GM19035 (cell line): ENCODE measurements around the gene APLP2.

Experiments used
- ATAC-seq: cut with Tn5 transposase; IDR thresholded peaks from one replicate; pipeline ENCODE4 v1.9.1; 2021; ENCODE audit not compliant: unreplicated experiment

The APLP2 gene

DNA sequence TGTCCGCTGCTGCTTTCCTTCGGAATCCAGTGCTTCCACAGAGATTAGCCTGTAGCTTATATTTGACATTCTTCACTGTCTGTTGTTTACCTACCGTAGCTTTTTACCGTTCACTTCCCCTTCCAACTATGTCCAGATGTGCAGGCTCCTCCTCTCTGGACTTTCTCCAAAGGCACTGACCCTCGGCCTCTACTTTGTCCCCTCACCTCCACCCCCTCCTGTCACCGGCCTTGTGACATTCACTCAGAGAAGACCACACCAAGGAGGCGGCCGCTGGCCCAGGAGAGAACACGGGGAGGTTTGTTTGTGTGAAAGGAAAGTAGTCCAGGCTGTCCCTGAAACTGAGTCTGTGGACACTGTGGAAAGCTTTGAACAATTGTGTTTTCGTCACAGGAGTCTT lies 74.4 kb downstream of the APLP2 start:
- ATAC-seq = no peak

DNA sequence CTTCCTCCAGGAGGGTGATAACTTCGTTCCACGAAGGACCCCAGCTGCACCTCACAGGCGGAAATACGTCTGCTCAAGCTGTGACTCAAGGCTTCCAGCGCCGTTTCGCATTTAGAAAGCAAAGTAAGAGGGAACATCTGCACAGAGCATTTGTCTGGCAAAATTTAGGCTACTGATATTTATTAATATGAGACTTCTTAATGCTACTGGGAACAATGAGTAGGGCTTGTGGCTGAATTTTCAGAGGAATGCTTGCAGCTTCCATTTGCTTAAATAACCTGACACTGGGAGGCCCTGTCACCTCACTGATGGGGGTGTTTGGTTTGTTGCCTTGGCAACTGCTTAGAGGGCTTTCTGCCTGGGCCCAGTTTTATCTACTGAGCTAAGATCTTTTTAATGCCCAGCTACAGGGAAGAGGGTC lies 75.2 kb downstream of the APLP2 start:
- no peak for ATAC-seq

DNA sequence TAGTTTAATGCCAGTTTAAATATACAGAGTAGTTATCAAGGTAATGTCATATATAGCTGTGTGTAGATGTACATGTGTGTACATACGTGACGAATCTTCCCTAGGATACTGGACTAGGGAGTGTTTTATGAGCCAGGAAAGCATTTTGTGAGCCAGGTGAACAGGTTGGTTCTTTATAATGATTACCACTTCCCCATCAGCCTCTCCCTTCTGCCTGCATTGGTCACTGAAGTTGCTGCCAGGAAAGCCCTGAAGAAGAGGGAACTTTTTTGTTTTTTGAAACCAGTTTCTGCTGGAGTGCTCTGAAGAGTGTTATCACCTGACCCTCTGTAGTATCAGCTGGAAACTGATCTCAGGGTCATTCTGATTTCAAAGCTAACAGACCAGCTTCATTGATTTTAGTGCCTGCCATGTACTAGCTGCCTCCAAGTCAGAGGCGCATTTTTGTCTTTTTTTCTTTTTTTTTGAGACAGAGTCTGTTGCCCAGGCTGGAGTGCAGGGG lies 75.7 kb downstream of the APLP2 start:
- ATAC-seq = no peak

DNA sequence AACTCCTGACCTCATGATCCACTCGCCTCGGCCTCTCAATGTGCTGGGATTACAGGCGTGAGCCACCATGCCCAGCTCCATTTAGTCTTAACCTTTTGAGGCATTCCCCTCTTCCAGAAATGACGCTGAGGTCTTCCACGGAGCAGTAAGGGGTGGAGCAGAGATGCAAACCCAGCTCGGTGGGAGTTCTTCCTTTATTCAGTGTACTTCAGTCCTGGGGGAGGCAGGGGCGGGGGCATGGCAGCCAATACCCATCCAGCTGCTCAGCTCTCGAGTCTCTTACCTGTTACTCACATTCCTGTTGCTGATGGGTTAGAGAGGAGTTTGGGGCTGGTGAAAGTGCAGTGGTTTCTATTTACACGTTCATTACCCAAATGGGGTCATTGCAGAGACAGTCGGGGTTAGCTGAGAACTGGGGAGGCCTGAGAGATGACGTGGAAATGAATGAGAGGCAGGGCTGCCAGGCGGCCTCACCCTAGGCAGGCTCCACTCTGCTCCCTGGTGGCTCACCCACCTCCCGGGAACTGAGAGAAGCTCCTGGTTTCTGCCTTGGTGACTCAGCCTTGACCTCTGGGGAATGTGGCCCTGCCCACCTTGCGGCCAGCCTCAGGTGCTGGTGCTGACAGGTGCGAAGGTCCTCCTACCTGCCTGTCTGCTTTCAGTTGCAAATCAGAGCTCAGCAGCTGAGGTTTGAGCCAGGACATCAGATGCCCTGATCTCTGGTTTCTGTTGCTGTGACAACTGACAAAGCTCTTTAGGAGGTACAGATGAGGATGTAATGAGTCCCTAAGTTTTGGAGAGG lies 76.5 kb downstream of the APLP2 start:
- ATAC-seq = no peak

DNA sequence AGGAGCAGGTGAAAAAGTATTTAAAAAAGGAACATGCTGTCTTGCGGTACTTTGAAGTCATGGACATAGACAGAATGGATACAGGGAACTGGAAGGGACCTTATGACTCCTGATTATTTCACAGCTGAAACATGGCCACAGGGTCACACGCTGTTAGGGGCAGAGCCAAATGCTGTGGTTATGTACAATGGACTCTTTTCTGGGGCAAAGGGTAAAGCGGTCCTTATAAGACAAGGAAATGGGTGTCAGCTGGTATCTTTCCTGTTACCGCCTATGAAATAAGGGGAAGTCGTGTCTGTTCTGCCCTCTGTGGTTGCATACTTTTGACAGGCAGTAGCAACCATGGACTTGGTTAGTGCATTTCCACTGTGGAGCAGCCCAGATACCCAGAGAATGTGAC lies 77.1 kb downstream of the APLP2 start:
- no peak for ATAC-seq

DNA sequence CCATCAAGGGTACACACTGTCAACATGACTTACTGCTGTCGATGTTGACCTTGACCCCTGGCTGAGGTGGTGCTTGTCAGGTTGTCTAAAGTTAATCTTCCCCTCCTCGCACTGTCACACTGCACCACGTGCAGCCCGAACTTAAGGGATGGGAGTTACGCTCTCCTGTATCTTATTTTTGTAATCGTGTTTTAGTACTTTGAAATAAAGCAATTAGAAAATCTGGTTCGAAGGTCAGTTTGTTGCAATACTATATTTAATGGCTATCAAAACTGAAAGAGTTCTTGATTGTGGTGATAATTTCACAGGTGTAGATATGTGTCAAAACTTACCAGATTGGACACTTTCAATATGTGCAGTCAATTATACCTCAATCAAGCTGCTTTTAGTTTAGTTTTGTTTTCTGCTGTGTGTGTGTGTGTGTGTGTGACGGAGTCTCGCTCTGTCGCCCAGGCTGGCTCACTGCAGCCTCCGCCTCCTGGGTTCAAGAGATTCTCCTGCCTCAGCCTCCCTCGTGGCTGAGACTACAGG lies 79.2 kb downstream of the APLP2 start:
- no peak for ATAC-seq

DNA sequence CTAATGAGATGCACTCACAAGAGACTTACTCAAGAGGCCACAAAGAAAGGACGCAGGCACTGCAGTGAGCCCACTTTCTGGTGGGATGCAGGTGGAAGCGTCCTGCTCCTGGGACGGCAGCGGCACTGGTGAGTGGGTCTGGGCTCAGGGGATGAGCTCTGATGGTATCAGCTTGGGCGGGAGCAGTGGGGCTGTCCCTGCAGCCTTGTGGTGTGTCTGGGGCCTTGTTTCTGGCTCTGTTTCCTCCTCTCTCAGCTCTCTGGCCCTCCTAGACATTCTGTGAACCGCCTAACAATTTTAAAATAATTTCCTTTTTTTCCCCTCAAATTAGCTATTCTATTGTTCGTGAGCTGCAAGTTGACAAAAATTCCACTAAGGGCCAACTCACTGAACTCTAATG lies 81.1 kb downstream of the APLP2 start:
- peak; percentile 54 for ATAC-seq

DNA sequence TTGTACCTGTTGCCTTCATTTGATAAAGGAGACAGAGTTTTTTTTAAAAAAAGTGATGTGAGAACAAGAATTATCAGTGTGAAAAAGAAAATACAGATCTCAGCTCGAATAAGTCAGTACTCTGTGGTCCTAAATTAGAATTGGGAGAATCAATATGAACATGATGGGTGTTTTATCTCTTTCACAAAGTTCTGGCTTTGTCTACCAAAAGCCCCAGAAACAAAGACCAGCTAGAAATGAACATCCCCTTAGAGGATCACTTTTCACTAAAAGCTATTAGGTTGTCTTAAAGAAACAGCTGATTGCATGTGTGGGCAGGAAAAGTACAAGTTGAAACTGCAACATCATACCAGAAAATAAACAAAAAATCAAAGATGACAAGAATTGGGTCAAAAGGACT lies 81.5 kb downstream of the APLP2 start:
- peak; percentile 41 for ATAC-seq

DNA sequence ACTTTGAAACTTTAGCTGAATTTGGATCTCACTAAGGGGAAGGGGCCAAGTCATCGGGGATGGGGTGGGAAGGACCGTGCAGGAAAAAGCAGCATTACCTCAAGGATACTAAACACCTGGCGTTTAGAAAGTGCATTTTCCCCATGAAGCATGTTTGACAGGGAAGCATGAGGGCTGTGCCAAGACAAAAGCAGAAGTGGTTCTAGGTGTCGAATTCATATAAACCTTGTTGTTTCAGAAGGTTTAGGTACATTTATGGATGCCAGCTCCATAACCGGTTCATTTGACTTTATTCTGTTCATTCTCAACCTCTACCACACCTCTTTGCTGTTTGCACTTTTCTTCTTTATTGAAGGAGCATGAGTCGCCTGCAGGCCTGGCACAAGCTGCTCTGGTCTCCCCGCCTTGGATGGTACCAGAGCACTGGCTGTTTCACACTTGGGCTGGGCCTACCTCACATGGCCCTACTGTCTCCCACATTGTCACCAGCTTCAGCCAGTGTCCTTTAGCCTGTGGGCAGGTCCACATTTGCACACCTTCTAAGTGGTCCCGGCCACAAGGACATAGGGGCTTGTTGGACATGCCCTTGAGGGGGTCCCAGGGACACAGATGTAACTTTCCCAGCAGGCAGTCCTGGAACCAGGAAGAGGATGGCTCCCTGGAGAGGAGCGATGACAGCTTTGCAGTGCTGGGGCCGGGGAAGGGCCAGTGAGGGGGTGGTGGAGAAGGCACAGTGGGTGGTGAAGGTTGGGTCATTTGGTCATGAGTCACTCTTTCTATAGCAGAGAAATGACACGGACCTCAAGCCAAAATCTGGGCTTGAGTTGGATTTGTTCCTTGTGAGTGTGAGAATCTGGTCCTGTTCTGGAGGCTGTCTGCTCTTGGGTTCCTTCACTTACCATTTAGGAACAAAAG lies 86.7 kb downstream of the APLP2 start:
- ATAC-seq = no peak

DNA sequence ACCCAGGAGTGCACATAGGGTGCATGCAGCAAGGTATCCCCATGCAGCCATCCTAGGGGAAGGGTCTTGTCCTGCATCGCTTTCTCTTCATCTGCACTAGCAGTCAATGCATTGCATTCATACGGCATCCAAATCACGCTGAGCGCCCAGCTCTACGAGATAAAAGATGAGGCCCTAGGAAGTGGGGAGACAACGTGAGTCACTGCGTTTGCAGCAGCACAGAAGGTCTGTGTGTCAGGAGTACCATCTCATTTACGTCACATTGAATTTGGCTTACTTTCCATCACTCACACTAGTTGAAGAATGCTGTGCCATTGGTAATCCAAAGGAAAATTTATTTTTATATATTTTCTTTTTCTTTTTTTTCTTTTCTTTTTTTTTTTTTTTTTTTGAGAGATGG lies 87.4 kb downstream of the APLP2 start:
- no peak for ATAC-seq

DNA sequence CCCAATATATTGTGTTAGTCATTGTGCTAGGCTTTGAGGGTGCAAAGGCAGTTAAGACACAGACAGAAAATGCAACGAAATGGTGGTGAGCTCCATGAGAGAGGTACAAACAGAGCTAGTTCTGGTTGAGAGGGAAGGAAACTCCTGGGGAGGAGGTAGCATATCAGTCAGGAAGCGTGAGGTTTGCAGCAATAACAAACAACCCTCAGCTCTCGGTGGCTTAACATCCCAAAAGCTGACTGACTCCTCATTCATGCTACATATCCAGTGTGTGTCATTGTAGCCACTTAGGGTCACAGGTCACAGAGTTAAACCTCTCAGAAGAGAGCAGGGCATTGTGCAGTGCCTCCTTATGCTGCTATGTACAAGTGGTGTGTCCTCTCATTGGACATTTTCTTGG lies 88.1 kb downstream of the APLP2 start:
- ATAC-seq = no peak

DNA sequence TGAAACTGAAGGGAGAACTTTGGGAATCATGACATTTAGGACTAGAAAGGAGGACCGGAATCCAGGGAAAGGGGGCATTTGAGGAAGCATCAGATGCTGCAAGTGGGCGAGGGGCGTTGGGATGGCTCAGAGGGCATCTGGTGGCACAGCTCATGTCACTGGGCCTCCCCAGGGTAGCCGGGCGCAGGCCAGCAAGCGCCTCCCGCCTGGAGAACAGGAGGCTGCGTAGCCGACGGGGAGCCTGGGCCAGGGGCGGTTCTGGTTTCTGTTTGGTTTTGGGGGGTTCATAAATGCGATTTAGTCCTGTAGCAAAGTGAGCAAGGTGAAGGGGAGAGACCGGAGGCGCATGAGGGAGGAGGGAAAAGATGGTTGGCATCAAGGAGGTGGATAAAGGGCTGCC lies 89.4 kb downstream of the APLP2 start:
- no peak for ATAC-seq

DNA sequence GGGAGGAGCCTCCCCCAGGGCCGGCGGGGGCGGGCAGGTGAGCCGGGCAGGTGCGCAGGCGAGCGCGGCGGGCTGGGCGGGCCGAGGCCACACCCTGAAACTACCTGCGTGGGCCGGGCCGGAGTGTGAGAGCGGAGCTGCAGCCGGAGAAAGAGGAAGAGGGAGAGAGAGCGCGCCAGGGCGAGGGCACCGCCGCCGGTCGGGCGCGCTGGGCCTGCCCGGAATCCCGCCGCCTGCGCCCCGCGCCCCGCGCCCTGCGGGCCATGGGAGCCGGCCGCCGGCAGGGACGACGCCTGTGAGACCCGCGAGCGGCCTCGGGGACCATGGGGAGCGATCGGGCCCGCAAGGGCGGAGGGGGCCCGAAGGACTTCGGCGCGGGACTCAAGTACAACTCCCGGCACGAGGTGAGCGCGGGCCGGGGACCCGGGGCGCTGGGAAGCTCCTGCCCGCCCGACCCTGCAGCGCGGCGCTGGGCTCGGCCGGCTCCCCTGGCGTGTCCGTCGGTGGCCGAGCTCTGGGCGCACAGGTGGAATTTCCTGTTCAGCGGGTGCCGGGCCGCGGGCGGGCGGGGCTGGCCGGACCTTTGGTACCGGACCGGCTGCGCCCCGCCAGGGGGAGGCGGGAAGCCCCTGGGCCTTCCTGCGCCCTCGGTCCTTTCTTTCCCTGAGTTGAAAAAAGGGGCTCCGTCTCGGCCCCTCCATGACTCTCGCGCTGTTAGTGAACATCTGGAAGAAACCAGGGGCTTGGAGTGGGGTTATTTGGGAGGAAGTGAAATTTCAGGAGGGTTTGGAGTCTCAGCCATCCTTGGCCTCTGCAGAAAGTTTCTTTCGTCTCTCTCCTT lies 90.2 kb downstream of the APLP2 start, which contains the start of gene ST14:
Gene ST14, plus strand, starts transcription at position 126 of the 841 bp plus-strand sequence. Its CDS starts 198 bp downstream, at position 324.
- no peak for ATAC-seq

DNA sequence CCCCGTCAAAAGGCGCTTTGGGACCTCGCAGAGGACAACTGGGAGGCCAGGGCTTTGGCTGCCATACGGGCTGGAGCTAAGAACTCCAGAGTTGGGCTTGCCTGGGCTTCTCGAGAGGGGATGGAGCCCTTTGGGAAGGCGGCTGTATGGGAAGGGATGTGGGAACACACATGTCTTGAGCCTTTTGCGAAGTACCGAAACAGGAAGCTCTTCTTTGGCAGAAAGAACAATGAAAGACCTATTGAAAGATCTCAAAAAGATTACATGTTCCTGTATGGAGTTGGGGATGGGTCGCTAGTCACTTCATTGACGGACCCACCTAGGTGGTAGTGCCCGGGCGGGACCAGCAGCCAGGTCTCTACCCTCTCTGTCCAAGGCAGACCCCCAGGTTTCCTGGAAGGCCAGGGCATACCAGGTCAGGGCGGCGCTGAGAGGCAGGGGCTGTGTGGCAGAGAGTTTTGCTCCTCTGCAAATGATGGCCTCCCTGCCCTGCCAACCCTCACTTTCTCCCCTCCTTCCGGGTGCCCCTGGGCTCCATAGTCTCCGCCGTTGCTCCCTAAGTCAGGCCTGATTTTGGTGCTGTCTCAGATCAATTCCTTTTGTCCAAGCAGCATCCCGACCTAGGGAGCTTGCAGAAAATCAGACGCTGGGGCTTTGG lies 90.9 kb downstream of the APLP2 start:
- no peak for ATAC-seq

DNA sequence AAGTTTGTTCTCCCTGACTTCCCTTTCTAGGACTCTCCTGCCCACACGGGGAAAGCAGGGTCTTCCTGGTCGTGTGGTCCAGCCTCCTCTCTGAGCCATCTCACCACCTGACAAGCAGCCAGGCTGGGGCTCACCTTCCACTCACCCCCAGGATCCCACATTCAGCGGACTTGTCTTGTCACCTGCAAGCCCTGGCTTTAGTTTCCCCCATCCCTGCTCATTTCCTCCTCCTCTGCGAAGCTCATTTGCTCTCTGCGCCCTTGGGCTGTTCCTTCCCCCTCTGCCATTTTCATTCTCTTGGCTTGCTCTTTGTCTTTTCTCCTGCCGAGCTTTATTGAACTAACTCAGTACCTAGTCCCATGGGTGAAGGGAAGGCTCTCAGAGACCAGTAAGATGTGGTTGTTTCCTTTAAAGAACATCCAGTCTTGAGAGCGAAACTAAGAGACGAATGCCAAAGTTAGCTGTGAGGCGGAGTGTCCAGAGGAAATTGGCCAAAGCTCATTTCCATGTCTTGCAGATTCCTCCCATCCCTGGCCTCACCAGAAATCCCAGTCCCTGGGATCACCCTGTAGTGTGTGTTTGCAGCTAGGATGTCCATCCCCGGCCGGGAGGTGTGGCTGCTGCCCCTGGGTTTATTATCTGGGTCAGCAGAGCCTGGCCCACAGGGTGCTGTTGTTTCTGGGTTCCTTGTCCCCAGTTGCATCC lies 91.9 kb downstream of the APLP2 start:
- ATAC-seq = no peak

DNA sequence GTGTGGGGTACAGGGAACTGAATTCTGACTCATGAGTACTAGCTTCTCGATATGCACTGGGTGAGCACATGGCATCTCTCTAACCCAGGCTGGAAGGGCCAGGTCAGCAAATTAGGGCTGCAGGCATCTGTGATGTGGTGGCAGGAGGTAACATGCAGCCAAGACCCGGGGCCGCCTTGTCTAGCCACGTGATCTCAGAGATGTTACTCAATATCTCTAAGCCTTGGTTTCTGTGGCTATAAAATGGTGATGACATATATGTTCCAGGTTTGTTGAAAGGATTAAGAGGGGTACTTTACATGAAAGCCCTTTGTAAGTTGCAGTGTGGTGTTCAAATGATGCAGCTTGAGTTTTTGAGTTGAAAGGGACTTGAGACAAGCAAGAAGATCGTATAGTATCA lies 93.0 kb downstream of the APLP2 start:
- ATAC-seq = no peak

DNA sequence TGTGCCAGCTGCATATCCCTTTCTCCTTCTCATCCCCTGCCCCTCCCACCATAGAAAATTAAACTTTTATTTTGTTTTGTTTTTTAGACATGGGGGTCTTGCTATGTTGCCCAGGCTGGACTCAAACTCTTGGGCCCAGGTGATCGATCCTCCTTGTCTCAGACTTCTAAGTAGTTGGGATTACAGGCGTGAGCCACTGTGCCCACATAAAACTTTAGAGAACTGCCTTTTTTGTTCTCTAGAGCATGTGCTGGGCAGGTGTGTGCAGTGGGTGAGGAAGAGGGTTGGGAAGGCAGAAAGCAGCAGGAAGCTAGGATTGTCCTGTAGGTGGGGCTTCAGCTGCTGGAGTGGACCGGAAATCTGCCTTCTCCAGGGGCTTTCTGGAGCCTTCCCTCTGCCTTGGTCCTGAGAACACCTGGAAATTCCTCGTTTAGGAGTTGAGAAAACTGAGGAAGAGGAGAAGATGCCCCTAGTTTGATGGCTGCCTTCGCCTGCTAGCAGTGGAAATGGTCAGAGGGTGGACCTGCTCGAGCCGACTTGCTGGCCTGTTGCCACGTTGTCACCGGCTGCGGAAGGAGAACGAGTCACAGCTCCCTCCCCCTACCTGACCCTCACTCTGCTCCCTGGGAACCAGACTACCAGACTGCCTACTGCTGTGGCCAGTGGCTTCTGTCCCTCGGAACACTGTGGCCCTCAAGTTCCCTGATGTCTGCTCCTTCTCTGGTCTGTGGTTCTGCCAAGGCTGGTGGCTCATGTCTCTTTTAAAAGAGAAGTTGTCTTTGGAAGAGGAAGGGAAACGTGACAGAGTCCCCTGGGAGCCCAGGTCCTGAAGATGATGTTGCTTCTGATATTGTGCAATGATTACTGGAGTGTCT lies 93.9 kb downstream of the APLP2 start:
- no peak for ATAC-seq

DNA sequence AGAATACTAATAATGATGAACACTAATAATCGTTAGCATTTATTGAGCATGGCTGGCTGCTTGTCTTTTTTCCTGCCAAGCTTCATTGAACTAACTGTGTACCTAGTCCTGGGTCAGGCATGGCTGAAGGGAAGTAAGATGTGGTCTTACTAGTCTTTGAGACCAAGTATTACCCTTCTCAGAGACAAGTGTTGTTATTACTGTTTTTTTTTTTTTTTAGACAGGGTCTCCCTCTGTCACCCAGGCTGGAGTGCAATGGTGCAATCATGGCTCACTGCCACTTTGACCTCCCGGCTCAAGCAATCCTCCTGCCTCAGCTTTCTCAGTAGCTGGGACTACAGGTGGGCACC lies 94.5 kb downstream of the APLP2 start:
- ATAC-seq = no peak
